SK-N-SH treated with all-trans-retinoic acid at 6 μM for 48 hours (cell line): ENCODE measurements around the gene TOGARAM1.

ENCODE experiments used
- ATAC-seq: fragments of 200-7000 bp; cut with Tn5 transposase; 3 replicates; pipeline ENCODE4 v1.9.1; 2020; ENCODE audit warnings: mild to moderate bottlenecking, moderate library complexity
- ARNTL ChIP-seq: fragments of 450-650 bp; formaldehyde crosslinking; IDR thresholded peaks from 2 replicates; pipeline ENCODE4 v1.5.0; 2020; ENCODE audit warnings: low read depth, mild to moderate bottlenecking, moderate library complexity, borderline replicate concordance
- BACH2 ChIP-seq: fragments of 250-450 bp; sonication (Bioruptor Pico); IDR thresholded peaks from 2 replicates; pipeline ENCODE4 v1.9.0; 2021; ENCODE audit warnings: mild to moderate bottlenecking, borderline replicate concordance
- CSDC2 ChIP-seq: fragments of 250-450 bp; sonication (Bioruptor Pico); IDR thresholded peaks from 2 replicates; pipeline ENCODE4 v1.5.0; 2020; ENCODE audit warnings: mild to moderate bottlenecking, moderate library complexity
- GLIS3 ChIP-seq: fragments of 250-450 bp; sonication (Bioruptor Pico); IDR thresholded peaks from 2 replicates; pipeline ENCODE4 v1.5.0; 2020; ENCODE audit warnings: mild to moderate bottlenecking, moderate library complexity
- ISL1 ChIP-seq: fragments of 250-450 bp; sonication (Bioruptor Pico); IDR thresholded peaks from 2 replicates; pipeline ENCODE4 v2.1.2; 2022; ENCODE audit warnings: mild to moderate bottlenecking, moderate library complexity
- OSR1 ChIP-seq: fragments of 250-450 bp; sonication (Bioruptor Pico); IDR thresholded peaks from 2 replicates; pipeline ENCODE4 v1.8.0; 2022; ENCODE audit warnings: moderate library complexity, mild to moderate bottlenecking, inconsistent platforms
- PPARA ChIP-seq: fragments of 250-450 bp; sonication (Bioruptor Pico); IDR thresholded peaks from 2 replicates; pipeline ENCODE4 v1.5.0; 2020; ENCODE audit warnings: mild to moderate bottlenecking, borderline replicate concordance
- SNAI2 ChIP-seq: fragments of 250-450 bp; sonication (Bioruptor Pico); IDR thresholded peaks from 2 replicates; pipeline ENCODE4 v1.5.0; 2020; ENCODE audit warnings: mild to moderate bottlenecking, moderate library complexity
- ZC3H10 ChIP-seq: fragments of 250-450 bp; sonication (Bioruptor Pico); IDR thresholded peaks from 2 replicates; pipeline ENCODE4 v1.5.1; 2021; ENCODE audit warnings: mild to moderate bottlenecking, moderate library complexity
- ZFP3 ChIP-seq: fragments of 250-450 bp; sonication (Bioruptor Pico); IDR thresholded peaks from 2 replicates; pipeline ENCODE4 v1.5.0; 2020; ENCODE audit warnings: mild to moderate bottlenecking, moderate library complexity
- ZFP30 ChIP-seq: fragments of 450-650 bp; formaldehyde crosslinking; IDR thresholded peaks from 2 replicates; pipeline ENCODE4 v1.5.0; 2022; ENCODE audit warnings: mild to moderate bottlenecking, moderate library complexity
- ZNF565 ChIP-seq: fragments of 450-650 bp; formaldehyde crosslinking; conservative IDR thresholded peaks from 2 replicates; pipeline ENCODE4 v1.5.0; 2020; ENCODE audit warnings: low read depth, mild to moderate bottlenecking, moderate library complexity
- ZNF8 ChIP-seq: fragments of 450-650 bp; formaldehyde crosslinking; IDR thresholded peaks from 2 replicates; pipeline ENCODE4 v1.5.0; 2020; ENCODE audit warnings: mild to moderate bottlenecking, moderate library complexity
- TF ChIP-seq, protein P1 (sequence below): fragments of 250-450 bp; sonication (Bioruptor Pico); IDR thresholded peaks from 2 replicates; pipeline ENCODE4 v1.8.0; 2020; ENCODE audit warnings: mild to moderate bottlenecking, moderate library complexity, borderline replicate concordance
- TF ChIP-seq, protein P2 (sequence below): fragments of 250-450 bp; sonication (Bioruptor Pico); IDR thresholded peaks from 2 replicates; pipeline ENCODE4 v1.5.1; 2020; ENCODE audit warnings: low read depth, mild to moderate bottlenecking, moderate library complexity
- TF ChIP-seq, protein P3 (sequence below): fragments of 250-450 bp; sonication (Bioruptor Pico); IDR thresholded peaks from 2 replicates; pipeline ENCODE4 v1.5.0; 2020; ENCODE audit warnings: mild to moderate bottlenecking, moderate library complexity
- TF ChIP-seq, protein P4 (sequence below): fragments of 250-450 bp; sonication (Bioruptor Pico); IDR thresholded peaks from 2 replicates; pipeline ENCODE4 v1.5.1; 2021; ENCODE audit warnings: mild to moderate bottlenecking, moderate library complexity
- TF ChIP-seq, protein P5 (sequence below): fragments of 250-450 bp; sonication (Bioruptor Pico); IDR thresholded peaks from 2 replicates; pipeline ENCODE4 v1.8.0; 2021; ENCODE audit warnings: low read depth, mild to moderate bottlenecking, moderate library complexity, borderline replicate concordance

Gene TOGARAM1

DNA sequence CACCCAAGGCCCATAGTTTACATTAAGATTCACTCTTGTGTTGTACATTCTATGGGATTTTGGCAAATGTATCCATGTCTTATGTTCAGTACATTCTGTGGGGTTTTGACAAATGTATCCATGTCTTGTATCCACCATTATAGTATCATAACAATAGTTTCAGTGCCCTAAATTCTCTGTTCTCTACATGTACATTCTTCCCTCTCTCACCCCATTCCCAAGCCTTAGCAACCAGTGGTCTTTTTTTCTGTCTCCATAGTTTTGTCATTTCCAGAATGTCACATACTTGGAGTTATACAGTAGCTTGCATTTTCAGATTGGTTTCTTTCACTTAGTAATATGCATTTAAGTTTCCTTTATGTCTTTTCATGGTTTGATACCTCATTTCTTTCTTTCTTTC lies 6.7 kb downstream of the TOGARAM1 start:
- ATAC-seq = no peak
- TF ChIP-seq SNAI2 (CRISPR knock-in tag) = no peak
- no peak for TF ChIP-seq CSDC2 (CRISPR knock-in tag)
- TF ChIP-seq, protein P1, sequence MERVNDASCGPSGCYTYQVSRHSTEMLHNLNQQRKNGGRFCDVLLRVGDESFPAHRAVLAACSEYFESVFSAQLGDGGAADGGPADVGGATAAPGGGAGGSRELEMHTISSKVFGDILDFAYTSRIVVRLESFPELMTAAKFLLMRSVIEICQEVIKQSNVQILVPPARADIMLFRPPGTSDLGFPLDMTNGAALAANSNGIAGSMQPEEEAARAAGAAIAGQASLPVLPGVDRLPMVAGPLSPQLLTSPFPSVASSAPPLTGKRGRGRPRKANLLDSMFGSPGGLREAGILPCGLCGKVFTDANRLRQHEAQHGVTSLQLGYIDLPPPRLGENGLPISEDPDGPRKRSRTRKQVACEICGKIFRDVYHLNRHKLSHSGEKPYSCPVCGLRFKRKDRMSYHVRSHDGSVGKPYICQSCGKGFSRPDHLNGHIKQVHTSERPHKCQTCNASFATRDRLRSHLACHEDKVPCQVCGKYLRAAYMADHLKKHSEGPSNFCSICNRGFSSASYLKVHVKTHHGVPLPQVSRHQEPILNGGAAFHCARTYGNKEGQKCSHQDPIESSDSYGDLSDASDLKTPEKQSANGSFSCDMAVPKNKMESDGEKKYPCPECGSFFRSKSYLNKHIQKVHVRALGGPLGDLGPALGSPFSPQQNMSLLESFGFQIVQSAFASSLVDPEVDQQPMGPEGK = no peak
- TF ChIP-seq BACH2 (CRISPR knock-in tag) = no peak
- TF ChIP-seq, protein P2, sequence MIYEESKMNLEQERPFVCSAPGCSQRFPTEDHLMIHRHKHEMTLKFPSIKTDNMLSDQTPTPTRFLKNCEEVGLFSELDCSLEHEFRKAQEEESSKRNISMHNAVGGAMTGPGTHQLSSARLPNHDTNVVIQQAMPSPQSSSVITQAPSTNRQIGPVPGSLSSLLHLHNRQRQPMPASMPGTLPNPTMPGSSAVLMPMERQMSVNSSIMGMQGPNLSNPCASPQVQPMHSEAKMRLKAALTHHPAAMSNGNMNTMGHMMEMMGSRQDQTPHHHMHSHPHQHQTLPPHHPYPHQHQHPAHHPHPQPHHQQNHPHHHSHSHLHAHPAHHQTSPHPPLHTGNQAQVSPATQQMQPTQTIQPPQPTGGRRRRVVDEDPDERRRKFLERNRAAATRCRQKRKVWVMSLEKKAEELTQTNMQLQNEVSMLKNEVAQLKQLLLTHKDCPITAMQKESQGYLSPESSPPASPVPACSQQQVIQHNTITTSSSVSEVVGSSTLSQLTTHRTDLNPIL = no peak
- TF ChIP-seq ZC3H10 = no peak
- TF ChIP-seq, protein P3, sequence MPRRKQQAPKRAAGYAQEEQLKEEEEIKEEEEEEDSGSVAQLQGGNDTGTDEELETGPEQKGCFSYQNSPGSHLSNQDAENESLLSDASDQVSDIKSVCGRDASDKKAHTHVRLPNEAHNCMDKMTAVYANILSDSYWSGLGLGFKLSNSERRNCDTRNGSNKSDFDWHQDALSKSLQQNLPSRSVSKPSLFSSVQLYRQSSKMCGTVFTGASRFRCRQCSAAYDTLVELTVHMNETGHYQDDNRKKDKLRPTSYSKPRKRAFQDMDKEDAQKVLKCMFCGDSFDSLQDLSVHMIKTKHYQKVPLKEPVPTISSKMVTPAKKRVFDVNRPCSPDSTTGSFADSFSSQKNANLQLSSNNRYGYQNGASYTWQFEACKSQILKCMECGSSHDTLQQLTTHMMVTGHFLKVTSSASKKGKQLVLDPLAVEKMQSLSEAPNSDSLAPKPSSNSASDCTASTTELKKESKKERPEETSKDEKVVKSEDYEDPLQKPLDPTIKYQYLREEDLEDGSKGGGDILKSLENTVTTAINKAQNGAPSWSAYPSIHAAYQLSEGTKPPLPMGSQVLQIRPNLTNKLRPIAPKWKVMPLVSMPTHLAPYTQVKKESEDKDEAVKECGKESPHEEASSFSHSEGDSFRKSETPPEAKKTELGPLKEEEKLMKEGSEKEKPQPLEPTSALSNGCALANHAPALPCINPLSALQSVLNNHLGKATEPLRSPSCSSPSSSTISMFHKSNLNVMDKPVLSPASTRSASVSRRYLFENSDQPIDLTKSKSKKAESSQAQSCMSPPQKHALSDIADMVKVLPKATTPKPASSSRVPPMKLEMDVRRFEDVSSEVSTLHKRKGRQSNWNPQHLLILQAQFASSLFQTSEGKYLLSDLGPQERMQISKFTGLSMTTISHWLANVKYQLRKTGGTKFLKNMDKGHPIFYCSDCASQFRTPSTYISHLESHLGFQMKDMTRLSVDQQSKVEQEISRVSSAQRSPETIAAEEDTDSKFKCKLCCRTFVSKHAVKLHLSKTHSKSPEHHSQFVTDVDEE (CRISPR knock-in tag) = no peak
- TF ChIP-seq ISL1 (CRISPR knock-in tag) = no peak
- no peak for TF ChIP-seq ARNTL (CRISPR knock-in tag)

DNA sequence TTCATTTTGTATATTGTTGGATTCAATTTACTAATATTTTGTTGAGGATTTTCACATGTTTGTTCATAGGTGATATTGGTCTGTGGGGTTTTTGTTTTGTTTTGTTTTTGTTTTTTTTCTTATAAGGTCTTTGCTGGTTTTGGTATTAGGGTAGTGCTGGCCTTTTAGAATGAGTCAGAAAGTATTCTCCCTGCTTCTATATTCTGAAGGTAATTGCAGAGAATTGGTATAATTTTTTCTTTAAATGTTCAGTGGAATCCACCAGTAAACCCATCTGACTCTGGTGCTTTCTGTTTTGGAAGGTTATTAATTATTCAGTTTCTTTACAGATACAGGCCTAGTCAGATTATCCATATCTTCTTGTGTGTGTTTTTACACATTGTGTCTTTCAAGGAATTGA lies 8.9 kb downstream of the TOGARAM1 start:
- ATAC-seq = no peak
- TF ChIP-seq ISL1 (CRISPR knock-in tag) (no peak), GLIS3 (CRISPR knock-in tag) (no peak), OSR1 (no peak), PPARA (CRISPR knock-in tag) (no peak), ARNTL (CRISPR knock-in tag) (no peak), ZNF565 (no peak), ZC3H10 (no peak), ZNF8 (no peak), ZFP30 (CRISPR knock-in tag) (no peak), BACH2 (CRISPR knock-in tag) (no peak), ZFP3 (no peak)
- TF ChIP-seq, protein P2 = no peak
- TF ChIP-seq, protein P4, sequence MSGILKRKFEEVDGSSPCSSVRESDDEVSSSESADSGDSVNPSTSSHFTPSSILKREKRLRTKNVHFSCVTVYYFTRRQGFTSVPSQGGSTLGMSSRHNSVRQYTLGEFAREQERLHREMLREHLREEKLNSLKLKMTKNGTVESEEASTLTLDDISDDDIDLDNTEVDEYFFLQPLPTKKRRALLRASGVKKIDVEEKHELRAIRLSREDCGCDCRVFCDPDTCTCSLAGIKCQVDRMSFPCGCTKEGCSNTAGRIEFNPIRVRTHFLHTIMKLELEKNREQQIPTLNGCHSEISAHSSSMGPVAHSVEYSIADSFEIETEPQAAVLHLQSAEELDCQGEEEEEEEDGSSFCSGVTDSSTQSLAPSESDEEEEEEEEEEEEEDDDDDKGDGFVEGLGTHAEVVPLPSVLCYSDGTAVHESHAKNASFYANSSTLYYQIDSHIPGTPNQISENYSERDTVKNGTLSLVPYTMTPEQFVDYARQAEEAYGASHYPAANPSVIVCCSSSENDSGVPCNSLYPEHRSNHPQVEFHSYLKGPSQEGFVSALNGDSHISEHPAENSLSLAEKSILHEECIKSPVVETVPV (CRISPR knock-in tag) = no peak
- TF ChIP-seq, protein P5, sequence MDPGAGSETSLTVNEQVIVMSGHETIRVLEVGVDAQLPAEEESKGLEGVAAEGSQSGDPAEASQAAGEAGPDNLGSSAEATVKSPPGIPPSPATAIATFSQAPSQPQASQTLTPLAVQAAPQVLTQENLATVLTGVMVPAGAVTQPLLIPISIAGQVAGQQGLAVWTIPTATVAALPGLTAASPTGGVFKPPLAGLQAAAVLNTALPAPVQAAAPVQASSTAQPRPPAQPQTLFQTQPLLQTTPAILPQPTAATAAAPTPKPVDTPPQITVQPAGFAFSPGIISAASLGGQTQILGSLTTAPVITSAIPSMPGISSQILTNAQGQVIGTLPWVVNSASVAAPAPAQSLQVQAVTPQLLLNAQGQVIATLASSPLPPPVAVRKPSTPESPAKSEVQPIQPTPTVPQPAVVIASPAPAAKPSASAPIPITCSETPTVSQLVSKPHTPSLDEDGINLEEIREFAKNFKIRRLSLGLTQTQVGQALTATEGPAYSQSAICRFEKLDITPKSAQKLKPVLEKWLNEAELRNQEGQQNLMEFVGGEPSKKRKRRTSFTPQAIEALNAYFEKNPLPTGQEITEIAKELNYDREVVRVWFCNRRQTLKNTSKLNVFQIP (CRISPR knock-in tag) = no peak
- TF ChIP-seq, protein P3 (CRISPR knock-in tag) = no peak
- TF ChIP-seq, protein P1 = no peak
- TF ChIP-seq, all 23 proteins: peak for 0
